HG03097 (cell line): ENCODE data around the gene F13A1.

Experiments
- ATAC-seq: cut with Tn5 transposase; IDR thresholded peaks from one replicate; pipeline ENCODE4 v1.9.1; 2021; ENCODE audit not compliant: unreplicated experiment, low FRiP score

The F13A1 gene

GRCh38 chr6:6123803-6124202 is 196.7 kb downstream of the F13A1 start:
- no peak for ATAC-seq

- no peak for ATAC-seq
Observed at GRCh38 chr6:6121943-6122342, 198.5 kb downstream of the F13A1 start.

DNA sequence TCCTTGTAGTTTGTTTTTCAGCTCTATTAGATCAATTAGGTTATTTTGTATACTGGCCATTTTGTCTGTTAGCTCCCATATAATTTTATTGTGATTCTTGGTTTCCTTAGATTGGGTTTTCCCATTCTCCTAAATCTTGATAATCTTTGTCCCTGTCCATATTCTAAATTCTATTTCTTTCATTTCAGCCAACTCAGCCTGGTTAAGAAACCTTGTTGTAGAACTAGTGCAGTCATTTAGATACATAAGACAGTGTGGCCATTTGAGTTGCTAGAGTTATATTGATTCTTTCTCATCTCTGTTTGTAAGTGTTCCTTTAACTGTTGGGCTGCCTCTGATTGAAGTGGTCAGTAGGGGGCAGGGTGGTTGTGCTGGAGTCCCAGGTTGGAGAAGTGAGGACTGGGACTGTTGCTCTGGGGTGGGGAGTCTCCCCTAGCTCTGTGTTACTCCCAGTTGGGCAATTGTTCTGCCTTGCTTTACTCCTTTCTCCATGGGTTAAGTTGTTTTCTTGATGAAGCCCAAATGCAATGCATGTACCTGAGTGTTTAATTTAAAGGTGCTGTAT is 214.9 kb downstream of the F13A1 start:
- no peak for ATAC-seq
